NOMO-1 (cell line): ENCODE data around the gene NNT.
A peak's percentile ranks its signal among the peaks of the same experiment; 100 is the strongest.
"Not testable (repeated sequence)": the region's sequence is repeated elsewhere in the genome, so short reads cannot be mapped to it uniquely, and the experiment has no call there.

Source experiments
- DNase-seq, 2 experiments: peaks; one replicate each; lab custom pipeline; 2025; ENCODE audit not compliant: unreplicated experiment in 2 of 2; lab: John Stamatoyannopoulos, UW

Gene NNT

DNA sequence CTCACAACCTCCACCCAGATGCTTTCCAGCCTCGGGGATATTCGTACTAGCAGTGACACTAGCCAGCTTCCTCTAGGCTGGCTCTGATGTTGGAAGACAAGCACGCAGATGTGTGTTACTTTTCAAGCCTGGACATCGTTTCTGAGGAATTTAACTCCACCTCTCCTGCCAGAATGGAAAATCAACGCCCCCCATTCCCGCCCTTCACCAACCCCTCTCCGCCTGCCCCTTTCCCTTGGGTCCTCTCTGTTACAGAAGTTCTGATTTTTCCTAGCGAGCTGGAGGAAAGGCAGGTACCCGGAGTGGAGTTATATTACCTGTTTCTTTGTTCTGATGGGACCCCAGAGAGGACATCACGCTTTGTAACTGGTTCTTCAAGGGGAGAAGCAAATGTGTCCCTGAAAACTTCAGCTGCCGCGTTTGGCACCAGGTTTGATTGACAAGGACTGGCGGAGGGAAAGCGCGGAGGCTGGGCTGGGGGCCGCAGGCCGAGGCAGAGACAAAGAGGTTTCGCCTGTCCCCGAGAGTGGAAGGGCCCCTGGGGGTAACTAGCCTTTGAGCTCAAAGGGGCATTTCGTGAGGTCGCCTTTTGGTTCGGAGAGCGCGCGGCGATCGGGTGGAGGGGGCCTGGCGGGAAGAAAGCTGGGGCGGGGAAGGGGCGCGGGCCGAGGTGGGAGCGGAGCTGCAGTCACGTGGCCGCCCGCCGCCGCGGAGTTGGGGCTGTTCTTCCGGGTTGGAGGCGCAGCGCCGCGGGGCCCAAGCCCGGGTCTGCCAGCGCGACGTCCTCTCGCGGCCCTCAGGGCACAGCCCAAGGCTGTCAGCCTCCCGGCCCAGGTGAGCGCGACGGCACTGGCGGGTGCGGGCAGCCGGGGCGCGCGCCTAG is at the start of gene NNT:
NNT (plus strand) TSS at position 720 of the 883 bp plus-strand sequence. CDS start 6,016 bp downstream, outside the sequence.
- DNase-seq, result peak; percentile 85 to 91

DNA sequence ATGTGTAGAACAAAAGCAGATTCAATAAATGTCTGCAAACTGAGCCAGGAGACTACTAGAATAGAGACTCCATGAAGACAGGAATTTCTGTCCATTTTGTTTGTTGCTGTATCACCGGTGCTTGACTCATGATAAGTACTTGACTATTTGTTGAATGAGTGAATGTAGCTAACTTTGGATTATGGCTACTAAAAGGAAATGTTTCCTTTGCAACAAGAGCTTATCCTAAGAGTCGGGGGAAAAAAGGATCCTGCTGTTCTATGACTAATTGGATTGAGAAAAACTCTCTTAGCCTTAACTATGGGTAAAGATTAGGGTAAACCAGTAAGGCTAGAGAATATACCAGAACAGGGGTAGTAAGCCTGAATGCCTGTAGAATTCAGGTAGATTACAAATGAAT is 49.6 kb upstream of the NNT start:
- DNase-seq, result no peak

DNA sequence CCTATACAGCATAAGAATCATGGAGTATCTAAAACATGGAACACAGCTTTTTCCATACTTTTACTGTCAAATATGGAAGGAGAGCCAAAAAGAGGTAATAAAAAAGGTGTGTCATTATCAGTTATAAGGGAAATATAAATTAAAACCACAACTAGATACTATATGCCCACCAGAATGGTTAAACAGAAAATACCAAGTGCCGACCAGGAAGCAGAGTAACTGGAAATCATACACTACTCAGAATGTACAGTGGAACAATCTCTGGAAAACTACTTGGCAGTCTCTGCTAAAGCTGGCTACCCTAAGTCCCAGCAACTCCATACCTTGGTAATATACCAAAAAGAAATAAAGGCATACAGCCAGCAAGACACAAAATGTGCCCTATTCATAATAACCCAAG is 48.5 kb upstream of the NNT start:
- DNase-seq, result no peak

DNA sequence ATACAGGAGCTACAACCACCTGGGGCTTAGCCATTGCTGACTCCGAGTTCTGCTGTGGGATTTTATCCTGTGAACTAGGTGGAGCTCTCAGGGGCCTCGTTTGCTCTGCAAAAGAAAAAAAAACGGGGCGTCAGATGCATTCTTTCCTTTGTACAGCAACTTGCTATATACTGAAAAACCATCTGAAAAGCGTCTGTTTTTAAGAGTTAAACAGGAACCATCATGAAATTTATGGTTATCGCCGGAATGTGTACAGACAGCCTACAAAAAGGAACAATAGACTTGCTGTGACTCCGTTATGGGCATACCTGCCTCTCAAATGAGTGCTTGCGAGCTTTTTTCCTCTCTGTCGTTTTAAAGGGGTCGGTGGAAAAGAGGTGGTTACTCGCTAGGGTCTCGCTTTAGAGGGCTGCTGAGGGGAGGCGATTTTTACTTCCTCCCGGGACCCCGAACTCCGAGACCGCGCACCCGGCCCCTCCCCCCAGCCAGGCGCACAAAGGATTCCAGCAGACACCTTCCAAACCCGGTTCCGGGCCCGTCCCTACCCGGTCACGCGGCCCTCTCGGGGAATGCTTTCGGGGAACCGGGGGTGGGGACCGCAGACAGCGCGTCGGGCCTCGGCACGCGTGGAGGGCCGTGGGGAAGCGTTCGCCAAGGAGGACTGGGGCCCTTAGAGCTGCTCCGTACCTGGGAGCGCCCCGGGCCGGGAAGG is 46.9 kb upstream of the NNT start:
- DNase-seq, result peak; percentile 55 to 59

DNA sequence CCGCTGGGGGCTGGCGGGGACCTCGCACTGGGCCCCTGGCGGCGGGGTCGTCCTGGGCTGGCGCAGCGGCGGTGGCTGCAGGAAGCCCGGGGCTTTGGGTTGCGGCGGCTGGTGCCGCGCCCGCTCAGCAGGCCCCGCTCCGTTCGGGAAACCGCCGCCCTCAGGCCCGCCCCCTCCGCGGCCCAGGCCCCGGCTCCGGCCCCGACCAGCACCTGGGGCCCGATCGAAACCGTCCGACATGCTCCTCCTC is 46.4 kb upstream of the NNT start:
- DNase-seq, result not testable (repeated sequence)

DNA sequence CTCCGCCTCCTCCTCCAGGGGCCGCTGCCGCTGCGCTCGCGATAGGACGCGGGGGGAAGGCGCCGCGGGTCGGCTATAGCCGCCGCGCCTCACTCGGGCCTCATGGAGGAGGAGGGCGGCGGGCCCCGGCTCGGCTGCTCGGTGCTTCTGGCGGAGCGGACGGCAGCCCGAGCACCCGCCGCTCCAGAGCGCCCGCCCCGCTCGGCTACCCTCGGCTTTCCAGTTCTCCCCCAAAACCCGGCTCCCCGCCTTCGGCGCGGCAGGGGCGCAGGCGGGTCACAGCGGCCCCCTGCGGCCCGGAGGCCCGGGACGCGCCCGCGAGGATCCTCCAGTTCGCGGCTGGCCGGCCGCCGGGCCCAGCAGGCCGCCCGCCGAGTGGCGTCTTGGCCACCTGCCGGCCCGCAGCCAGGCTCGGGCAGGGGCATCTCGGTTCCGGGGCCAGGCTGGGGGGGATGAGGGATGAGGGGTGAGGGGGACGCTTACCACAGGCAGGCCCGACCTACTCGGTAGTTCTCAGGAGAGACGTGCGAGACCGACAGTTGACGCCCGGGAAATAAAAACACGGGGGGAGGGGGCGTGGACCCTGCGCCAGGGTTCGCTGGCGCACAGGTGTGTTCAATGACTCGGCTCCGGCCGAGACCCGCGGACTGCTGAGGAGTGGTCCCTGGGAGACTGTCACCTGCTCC is 46.0 kb upstream of the NNT start, which contains the start of gene PAIP1:
PAIP1 (minus strand) TSS at position 221 of the 686 bp plus-strand sequence. CDS start 231 bp downstream, outside the sequence.
- DNase-seq, result peak; percentile 92 to 98

DNA sequence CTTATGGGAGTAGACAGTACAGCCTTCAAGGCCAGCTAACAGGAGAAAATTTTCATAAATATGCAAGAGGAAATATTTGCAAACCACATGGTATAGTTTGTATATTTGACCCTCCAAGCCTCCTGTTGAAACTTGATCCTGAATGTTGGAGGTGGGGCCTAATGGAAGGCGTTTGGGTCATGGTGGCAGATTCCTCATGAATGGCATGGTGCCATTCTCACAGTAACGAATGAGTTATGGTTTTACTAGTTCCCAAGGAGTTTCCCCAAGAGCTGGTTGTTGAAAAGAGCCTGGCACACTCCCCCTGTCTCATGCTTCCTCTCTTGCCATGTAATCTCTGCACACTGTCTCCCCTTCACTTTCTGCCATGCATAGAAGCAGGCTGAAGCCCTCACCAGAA is 42.9 kb upstream of the NNT start:
- DNase-seq, result no peak

DNA sequence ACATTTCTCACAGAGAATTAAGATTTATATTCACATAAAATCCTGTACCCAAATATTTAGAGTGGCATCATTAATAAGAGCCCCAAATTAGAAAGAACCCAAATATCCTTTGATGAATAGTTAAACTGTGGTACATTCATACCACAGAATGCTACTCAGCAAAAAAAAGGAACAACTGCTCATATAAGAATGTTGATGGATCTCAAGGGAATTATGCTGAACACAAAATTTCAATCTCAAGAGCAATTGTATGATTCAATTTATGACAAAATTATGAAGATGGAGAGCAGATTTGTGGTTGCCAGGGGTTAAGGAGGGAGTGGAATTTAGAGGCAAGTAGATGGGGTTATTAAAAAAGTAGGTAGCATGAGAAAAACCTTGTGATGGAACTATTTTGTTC is 41.6 kb upstream of the NNT start:
- DNase-seq, result no peak

DNA sequence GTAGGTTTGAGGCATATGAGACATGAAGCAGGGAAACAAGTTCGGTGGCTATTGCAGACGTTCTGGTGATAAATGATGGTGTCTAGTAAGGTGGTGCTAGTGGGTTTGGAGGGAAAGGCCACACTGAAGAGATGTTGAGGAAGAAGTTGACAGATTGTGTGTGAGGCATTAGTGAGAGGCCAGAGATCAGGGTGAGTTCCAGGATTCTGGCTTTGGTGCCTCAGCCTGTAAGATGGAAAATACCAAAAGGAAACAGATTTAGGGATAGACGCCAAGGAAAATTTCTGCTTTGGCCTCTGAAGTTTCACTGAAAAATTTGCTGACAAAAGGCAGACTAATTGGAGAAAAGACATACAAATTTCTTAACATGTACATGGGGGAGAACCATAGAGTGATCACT is 39.7 kb upstream of the NNT start:
- no peak for DNase-seq

DNA sequence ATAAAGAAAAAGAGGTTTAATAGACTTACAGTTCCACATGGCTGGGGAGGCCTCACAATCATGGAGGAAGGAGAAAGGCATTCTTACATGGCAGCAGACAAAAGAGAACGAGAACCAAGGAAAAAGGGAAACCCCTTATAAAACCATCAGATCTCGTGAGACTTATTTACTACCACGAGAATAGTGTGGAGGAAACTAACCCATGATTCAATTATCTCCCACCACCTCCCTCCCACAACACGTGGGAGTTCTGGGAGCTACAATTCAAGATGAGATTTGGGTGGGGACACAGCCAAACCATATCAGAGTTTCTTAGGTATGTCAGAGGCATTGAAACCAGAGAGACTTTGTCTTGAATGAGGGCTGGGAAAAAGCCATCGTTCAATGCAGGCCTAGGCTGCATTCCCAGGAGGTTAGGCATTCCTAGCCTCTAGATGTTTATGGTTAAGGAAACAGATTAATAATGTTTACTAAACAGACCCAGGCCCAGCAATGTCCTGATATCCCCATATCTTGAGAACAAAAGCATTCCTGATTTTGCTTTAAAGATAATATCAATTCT is 38.6 kb upstream of the NNT start:
- no peak for DNase-seq

DNA sequence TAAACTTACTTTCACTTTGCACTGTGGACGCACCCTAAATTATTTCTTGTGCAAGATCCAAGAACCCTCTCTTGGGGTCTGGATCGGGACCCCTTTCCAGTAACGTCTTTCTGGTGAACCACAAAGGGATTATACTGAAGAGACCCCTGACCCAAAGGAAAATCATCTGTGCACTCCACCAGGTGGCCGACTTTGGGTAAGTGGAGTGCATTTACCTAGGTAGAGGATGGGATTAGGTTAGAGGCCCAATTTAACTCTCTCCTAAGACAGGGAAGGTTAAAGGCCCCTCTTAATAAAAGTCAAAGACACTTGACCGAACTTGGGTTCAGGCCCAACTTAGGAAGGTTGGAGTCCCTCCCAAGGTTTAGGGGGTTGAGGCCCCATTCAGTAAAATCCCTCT is 37.9 kb upstream of the NNT start:
- no peak for DNase-seq

DNA sequence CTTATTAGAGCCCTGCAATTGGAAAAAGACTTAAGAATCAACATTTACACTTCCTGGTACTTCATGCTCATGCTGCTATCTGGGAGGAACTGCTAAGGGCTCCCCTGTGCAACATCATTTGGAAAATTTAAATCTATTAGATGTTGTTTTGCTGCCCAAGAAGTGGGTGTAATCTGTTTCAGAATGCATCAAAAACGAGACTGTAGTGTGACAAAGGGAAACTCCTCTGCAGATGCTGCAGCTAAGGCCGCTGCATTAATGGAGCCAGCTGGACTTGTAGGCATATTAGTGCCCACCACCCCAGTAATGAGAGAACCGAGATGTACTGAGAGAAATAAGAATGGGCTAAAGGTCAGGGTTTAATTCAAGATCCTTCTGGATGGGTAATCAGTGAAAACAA is 35.0 kb upstream of the NNT start:
- DNase-seq, result no peak

DNA sequence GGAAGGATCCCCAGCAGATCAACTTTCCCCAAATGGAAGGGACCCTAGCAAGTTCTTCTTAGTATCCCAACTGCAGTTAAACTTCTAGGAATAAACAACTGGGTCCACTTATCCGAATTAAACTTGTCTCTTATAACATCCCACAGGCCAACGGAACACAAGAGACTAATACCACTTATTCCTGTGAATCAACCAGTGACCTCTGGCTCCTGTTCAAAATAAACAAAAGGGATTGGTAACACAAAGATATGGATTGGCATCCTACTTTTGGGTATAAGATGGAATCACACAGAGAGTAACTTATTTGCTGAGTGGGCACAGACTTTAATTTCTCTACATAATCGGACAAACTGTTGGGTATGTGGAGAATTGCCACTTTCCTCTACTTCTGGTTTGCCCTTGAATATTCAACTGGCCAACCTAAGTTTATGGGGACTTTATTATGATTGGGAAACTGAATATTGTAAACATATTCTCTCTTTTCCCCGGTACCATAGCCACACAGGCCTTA is 33.7 kb upstream of the NNT start:
- DNase-seq, result no peak

DNA sequence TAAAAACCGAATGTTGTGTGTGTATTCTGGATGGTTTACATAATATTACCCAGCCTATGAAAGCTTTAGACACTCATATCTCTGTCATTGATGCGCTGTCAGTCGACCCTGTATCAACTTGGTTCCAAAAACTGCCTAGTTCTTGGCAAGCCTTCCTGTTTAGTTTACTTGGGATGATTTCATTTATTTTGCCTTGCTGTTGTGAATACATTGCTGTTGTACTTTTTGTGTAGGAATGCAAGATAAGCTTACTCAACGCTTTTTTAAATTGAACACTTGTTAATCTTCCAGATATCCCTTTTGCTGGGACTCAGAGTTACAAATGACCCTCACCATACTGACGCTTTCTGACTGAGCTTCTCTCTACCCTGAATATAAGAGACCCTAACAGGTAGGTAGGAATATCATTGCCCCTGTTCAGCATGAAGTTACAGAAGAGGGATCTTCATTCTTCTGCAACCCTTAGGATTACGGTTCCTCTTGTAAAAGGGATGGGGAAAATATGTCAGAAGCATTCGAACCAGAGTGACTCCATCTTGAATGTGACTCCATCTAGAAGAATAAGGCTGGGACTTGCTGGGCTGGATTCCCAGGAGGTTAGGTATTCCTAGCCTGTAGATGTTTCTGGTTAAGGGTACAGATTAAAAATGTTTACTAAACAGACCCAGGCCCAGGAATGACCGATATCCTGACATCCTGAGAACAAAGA is 32.4 kb upstream of the NNT start:
- no peak for DNase-seq

DNA sequence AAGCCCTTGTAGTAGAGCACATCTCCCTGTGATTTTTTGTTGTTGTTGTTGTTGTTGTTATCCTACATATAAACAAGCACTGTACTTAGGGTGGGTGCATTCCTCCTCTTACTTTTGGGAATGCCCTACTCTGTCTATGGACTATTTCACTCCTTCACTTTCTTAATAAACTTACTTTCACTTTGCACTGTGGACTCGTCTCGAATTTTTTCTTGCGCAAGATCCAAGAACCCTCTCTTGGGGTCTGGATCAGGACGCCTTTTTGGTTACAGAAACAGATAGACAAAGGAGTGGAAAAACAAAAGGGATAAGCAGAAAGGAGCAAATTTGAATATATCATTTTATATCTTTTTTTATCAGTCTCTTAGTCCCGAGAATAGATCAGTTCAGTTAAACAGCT is 31.7 kb upstream of the NNT start:
- DNase-seq, result no peak

DNA sequence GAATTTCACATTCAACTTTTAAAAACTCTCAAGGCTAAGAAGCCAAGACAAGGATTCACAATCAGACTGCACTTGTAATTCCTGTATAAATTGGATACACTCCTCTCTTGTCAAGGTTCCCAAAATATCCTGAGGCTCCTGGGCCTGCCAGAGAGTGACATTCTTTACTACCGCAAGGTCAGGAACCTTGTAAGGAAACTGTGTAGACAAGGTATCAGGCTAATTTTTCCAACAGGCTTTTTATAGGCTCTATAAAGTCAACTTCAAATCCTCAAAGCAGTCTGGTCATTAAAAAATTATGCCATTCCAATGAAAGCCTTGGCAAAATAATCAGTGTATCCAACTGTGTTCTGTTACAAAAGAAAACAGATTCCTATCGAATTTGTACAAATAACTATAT is 30.6 kb upstream of the NNT start:
- no peak for DNase-seq

DNA sequence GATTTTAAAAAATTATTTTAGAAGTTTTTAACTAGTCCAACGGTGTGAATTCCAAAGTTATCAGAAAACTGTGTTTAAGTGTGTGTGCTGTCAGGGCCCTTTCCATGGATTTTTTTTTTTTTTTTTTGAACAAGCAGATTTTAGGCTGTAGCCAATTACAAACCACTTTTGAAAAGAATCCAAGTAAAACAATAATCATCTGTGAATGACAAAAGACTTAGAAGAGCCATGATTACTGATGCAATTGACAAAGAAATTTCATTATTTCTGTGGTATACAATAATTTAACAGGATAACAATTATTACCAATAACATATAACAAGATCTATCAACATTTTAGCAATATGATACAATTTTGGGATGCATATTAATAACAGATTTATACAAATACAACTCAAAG is 29.9 kb upstream of the NNT start:
- DNase-seq, result no peak

DNA sequence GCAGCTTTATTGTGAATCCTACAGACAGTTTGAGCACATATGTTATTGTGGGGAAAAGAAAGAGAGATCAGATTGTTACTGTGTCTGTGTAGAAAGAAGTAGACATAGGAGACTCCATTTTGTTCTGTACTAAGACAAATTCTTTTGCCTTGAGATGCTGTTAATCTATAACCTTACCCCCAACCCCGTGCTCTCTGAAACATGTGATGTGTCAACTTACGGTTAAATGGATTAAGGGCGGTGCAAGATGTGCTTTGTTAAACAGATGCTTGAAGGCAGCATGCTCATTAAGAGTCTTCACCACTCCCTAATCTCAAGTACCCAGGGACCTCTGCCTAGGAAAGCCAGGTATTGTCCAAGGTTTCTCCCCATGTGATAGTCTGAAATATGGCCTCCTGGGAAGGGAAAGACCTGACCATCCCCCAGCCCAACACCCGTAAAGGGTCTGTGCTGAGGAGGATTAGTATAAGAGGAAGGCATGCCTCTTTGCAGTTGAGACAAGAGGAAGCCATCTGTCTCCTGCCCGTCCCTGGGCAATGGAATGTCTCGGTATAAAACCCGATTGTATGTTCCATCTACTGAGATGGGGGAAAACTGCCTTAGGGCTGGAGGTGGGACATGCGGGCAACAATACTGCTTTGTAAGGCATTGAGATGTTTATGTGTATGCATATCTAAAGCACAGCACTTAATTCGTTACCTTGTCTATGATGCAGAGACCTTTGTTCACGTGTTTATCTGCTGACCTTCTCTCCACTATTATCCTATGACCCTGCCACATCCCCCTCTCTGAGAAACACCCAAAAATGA is 22.4 kb upstream of the NNT start:
- not testable (repeated sequence) for DNase-seq

DNA sequence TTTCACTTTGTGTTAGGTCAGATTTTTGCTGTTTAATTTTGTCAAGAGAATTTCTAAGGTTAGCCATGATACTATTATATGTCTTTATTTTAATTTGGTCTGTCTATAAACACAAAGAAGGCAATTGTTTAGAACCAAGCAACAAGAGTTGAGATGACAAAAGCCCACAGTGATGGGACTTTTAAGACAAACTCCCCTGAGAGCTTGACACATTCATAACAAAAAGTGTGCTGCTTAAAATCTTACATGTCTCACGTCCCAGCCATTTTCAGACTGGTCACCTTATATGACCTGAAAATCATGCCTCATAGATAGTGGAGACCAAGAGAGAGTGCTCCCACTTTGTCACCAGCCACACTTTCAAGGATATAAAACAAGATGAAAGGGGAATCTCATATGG is 21.6 kb upstream of the NNT start:
- DNase-seq, result no peak
